Breast epithelium (tissue), 3 donors: Measurements from ENCODE around the gene LNPK.

Source experiments
- CTCF ChIP-seq, 3 donors: fragments of 450-650 bp; IDR thresholded peaks; one replicate each; pipeline ENCODE4 v1.5.1; 2016 to 2017; ENCODE audit warnings: antibody characterized with exemption in 3 of 3, mild to moderate bottlenecking in 3 of 3, moderate library complexity in 3 of 3
- POLR2AphosphoS5 ChIP-seq, 3 donors: sonication (generic); formaldehyde crosslinking; IDR thresholded peaks; one replicate each; pipeline ENCODE4 v1.6.1; 2017; ENCODE audit warnings: antibody characterized with exemption in 3 of 3

GRCh38 chr2:175935289-175936181 is 66.5 kb downstream of the LNPK start:
- TF ChIP-seq POLR2AphosphoS5 (IDR thresholded peaks at IDR 0.05) (no peak), CTCF (IDR thresholded peaks at IDR 0.05) (no peak)
